Small intestine (tissue), 7 donors: ENCODE measurements around the gene SOX15. TPM values are rescaled to one million over a fixed set of nuclear protein-coding genes. Genes with fewer than 3 reads are reported as not detected.
A peak's percentile ranks its signal among the peaks of the same experiment; 100 is the strongest.

Source experiments
- DNase-seq, 2 donors: peaks; one replicate each; pipeline versions ENCODE4 v3.0.0 to v3.0.0-alpha.2; 2013
- FAIRE-seq: peaks from 2 replicates; lab custom pipeline; 2012; peaks lifted over from hg19 to GRCh38; lab: Jason Lieb, UNC
- H3K27ac ChIP-seq, 3 donors: one replicate each; pipeline ENCODE4 v1.5.1; 2013; ENCODE audit warnings: low read length in 2 of 3, mild to moderate bottlenecking in 2 of 3, control low read depth in 1 of 3, inconsistent platforms in 1 of 3, low read depth in 1 of 3, moderate library complexity in 1 of 3
- H3K27me3 ChIP-seq, 3 donors: one replicate each; pipeline ENCODE4 v1.6.1; 2013; ENCODE audit warnings: low read length in 3 of 3, inconsistent platforms in 1 of 3; ENCODE audit not compliant: control insufficient read depth in 3 of 3, insufficient read depth in 3 of 3
- H3K36me3 ChIP-seq, 3 donors: one replicate each; pipeline ENCODE4 v1.6.1; 2013; ENCODE audit warnings: low read length in 3 of 3, inconsistent platforms in 1 of 3, low read depth in 1 of 3, mild to moderate bottlenecking in 1 of 3, moderate library complexity in 1 of 3; ENCODE audit not compliant: control insufficient read depth in 3 of 3, insufficient read depth in 2 of 3
- H3K4me1 ChIP-seq, 3 donors: one replicate each; pipeline ENCODE4 v1.6.1; 2013; ENCODE audit warnings: low read length in 2 of 3, inconsistent platforms in 1 of 3, low read depth in 1 of 3, mild to moderate bottlenecking in 1 of 3, moderate library complexity in 1 of 3; ENCODE audit not compliant: control insufficient read depth in 3 of 3, insufficient read depth in 2 of 3
- H3K4me3 ChIP-seq, 3 donors: one replicate each; pipeline ENCODE4 v1.5.1; 2013; ENCODE audit warnings: low read length in 3 of 3, control low read depth in 1 of 3, inconsistent platforms in 1 of 3, low read depth in 1 of 3, mild to moderate bottlenecking in 1 of 3, moderate library complexity in 1 of 3
- H3K9me3 ChIP-seq, 2 donors: one replicate each; pipeline ENCODE4 v1.6.1; 2013; ENCODE audit warnings: low read depth in 1 of 2, low read length in 1 of 2; ENCODE audit not compliant: control insufficient read depth in 2 of 2, insufficient read depth in 1 of 2
- WGBS, 3 donors: extraction: QIAGEN DNeasy Blood & Tissue Kit; methylation state at CpG; one replicate each; pipeline ENCODE4 v1.1.7; 2013; 5-methylcytosine and 5-hydroxymethylcytosine counted together
- polyA plus RNA-seq, 4 donors: library from polyadenylated mRNA; stranded (reverse) in 3 of 4; unstranded in 1 of 4; fragments of 200-250 nt in 3 of 4; fragments of 120-200 nt in 1 of 4; gene quantifications; one replicate each; pipeline versions ENCODE4 v1.2.1 to v1.2.3, GENCODE V29; 2013
- donor health status: healthy with polysubstance abuse.
- donor health status: control.
- donor health status: control.
- donor health status: Bipolar disorder and iron deficiency.
- donor health status: healthy.

Gene SOX15
- polyA plus RNA-seq, 4 donors = 1.2 to 1.3 TPM; not detected in 2

- FAIRE-seq (no peak), DNase-seq (peak in 1 of 2 donors; percentile 35)
- Histone ChIP-seq H3K36me3 (no peaks in the 10 kb centered on the region), H3K9me3 (peaks cover 0 to 19% of the 10 kb centered on the region in 2 donors), H3K4me1 (peaks cover 0 to 7% (median 0%) of the 10 kb centered on the region in 3 donors), H3K27ac (peak overlapping the region in 1 of 3 donors; percentile 3), H3K27me3 (no peaks in the 10 kb centered on the region), H3K4me3 (no peak overlapping the region)
- 71 to 81% (median 78%) methylated on average over 11 of the region's 11 CpGs for WGBS, 3 donors
These were observed 50.9 kb downstream of the SOX15 start for GRCh38 chr17:7538891-7539545.

Other genes with a start within 250 kb of the SOX15 start
- 1 to 10 TPM; 6.0 to 8.6 (median 7.9) TPM for gene KCTD11, start 237.9 kb downstream of the SOX15 start, polyA plus RNA-seq
- gene TMEM95, start 234.9 kb downstream of the SOX15 start, polyA plus RNA-seq = not detected
- gene TNK1, start 209.0 kb downstream of the SOX15 start, polyA plus RNA-seq = 10 to 100 TPM in 2 of 4 donors, 1 to 10 TPM in 2; 8.8 to 16.3 (median 10.7) TPM
- gene PLSCR3, start 195.6 kb downstream of the SOX15 start, polyA plus RNA-seq = 10 to 100 TPM in 3 of 4 donors, 1 to 10 TPM in 1; 6.3 to 18.0 (median 13.6) TPM
- 100 to 1,000 TPM; 193 to 771 (median 385) TPM for gene TMEM256, start 186.0 kb downstream of the SOX15 start, polyA plus RNA-seq
- gene NLGN2, start 182.2 kb downstream of the SOX15 start, polyA plus RNA-seq = 1 to 10 TPM in 2 of 4 donors, under 1 TPM in 2; 0.22 to 6.1 (median 2.6) TPM
- not detected for gene SPEM1, start 169.8 kb downstream of the SOX15 start, polyA plus RNA-seq
- gene SPEM2, start 164.5 kb downstream of the SOX15 start, polyA plus RNA-seq = not detected
- not detected for gene SPEM3, start 161.2 kb downstream of the SOX15 start, polyA plus RNA-seq
- gene TMEM102, start 154.7 kb downstream of the SOX15 start, polyA plus RNA-seq = 10 to 100 TPM in 2 of 4 donors, 1 to 10 TPM in 2; 9.3 to 14.9 (median 10.2) TPM
- under 1 TPM in 2 of 4 donors, not detected in 2; 0.61 to 0.86 TPM for gene FGF11, start 150.6 kb downstream of the SOX15 start, polyA plus RNA-seq
- 10 to 100 TPM in 3 of 4 donors, 1 to 10 TPM in 1; 8.4 to 11.9 (median 10.4) TPM for gene CHRNB1, start 145.0 kb downstream of the SOX15 start, polyA plus RNA-seq
- 10 to 100 TPM in 2 of 4 donors, 1 to 10 TPM in 2; 7.6 to 76.4 (median 12.4) TPM for gene ZBTB4, start 110.5 kb downstream of the SOX15 start, polyA plus RNA-seq
- gene SLC35G6, start 108.6 kb downstream of the SOX15 start, polyA plus RNA-seq = under 1 TPM in 1 of 4 donors, not detected in 3; 0.49 TPM
- 100 to 1,000 TPM in 1 of 4 donors, 10 to 100 TPM in 2, 1 to 10 TPM in 1; 10.0 to 104 (median 20.8) TPM for gene POLR2A, start 105.7 kb downstream of the SOX15 start, polyA plus RNA-seq
- gene TNFSF12, start 41.0 kb downstream of the SOX15 start, polyA plus RNA-seq = 10 to 100 TPM in 3 of 4 donors, 1 to 10 TPM in 1; 8.1 to 31.1 (median 22.1) TPM
- 100 to 1,000 TPM in 1 of 4 donors, 10 to 100 TPM in 3; 23.0 to 107 (median 28.5) TPM for gene TNFSF13, start 31.3 kb downstream of the SOX15 start, polyA plus RNA-seq
- 10 to 100 TPM; 39.8 to 66.7 (median 53.3) TPM for gene SENP3, start 28.2 kb downstream of the SOX15 start, polyA plus RNA-seq
- gene CD68, start 10.5 kb downstream of the SOX15 start, polyA plus RNA-seq = 100 to 1,000 TPM in 3 of 4 donors, 10 to 100 TPM in 1; 60.2 to 708 (median 171) TPM
- 100 to 1,000 TPM in 2 of 4 donors, 10 to 100 TPM in 2; 69.7 to 126 (median 96.4) TPM for gene MPDU1, start 6.2 kb downstream of the SOX15 start, polyA plus RNA-seq
- gene FXR2, start 24.8 kb upstream of the SOX15 start, polyA plus RNA-seq = 10 to 100 TPM; 25.1 to 41.1 (median 30.9) TPM
- gene SAT2, start 37.7 kb upstream of the SOX15 start, polyA plus RNA-seq = 1,000 to 10,000 TPM in 2 of 4 donors, 100 to 1,000 TPM in 2; 204 to 1,210 (median 689) TPM
- gene SHBG, start 40.0 kb upstream of the SOX15 start, polyA plus RNA-seq = 10 to 100 TPM in 3 of 4 donors, 1 to 10 TPM in 1; 2.6 to 38.8 (median 20.6) TPM
- gene ATP1B2, start 60.8 kb upstream of the SOX15 start, polyA plus RNA-seq = 1 to 10 TPM in 2 of 4 donors, not detected in 2; 1.1 to 1.9 TPM
- 10 to 100 TPM in 2 of 4 donors, 1 to 10 TPM in 2; 8.7 to 51.8 (median 26.3) TPM for gene TP53, start 97.4 kb upstream of the SOX15 start, polyA plus RNA-seq
- gene WRAP53, start 98.4 kb upstream of the SOX15 start, polyA plus RNA-seq = 10 to 100 TPM in 3 of 4 donors, 1 to 10 TPM in 1; 7.1 to 17.7 (median 11.2) TPM
- gene EFNB3, start 115.1 kb upstream of the SOX15 start, polyA plus RNA-seq = 1 to 10 TPM in 2 of 4 donors, not detected in 2; 1.1 to 2.0 TPM
- gene DNAH2, start 127.7 kb upstream of the SOX15 start, polyA plus RNA-seq = under 1 TPM in 2 of 4 donors, not detected in 2; 0.04 to 0.09 TPM
- 10 to 100 TPM in 3 of 4 donors, 1 to 10 TPM in 1; 8.4 to 26.1 (median 16.7) TPM for gene KDM6B, start 244.1 kb upstream of the SOX15 start, polyA plus RNA-seq